GM21717 (cell line): ENCODE results near the gene REPS2.

Source experiments
- ATAC-seq: cut with Tn5 transposase; IDR thresholded peaks from one replicate; pipeline ENCODE4 v1.9.1; 2021; ENCODE audit warnings: mild to moderate bottlenecking, moderate library complexity; ENCODE audit not compliant: unreplicated experiment

The REPS2 gene

DNA sequence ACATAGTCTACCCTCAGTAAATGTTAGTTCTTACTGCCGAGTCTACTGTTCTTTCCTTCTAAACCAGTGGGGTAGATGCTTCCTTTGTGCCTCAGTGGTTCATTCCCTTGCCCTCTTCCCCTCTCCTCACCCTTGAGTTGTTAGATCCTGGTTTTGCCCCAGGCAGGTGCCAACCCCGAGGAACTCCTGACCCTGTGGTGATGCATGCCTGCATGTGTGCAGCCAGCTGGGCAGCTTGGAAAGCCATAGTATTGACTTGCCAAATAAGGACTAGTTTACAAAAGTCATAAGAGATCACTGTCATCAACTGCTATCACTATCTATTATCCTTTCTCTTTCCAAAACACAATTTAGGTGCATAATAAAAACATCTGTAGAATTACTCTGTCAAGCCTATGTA is 50.9 kb downstream of the REPS2 start:
- ATAC-seq = no peak

DNA sequence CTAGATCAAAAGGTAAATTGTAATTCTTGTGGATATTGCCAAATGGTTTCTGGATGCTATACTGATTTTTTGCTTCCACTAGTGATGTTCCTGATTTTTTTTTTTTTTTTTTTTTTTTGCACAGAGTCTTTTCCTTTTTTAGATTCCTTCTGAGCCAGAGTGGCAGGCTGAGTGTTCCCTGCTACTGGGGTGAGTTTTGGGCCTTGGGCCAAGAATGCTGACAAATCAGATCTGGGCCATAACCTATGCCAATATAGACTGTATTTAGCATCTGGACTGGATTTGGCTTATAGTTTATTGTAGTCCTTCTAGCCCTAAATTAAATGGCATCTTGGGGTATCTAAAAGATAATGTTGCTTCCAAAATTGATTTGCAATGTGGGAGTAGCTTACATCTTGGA is 52.8 kb downstream of the REPS2 start:
- no peak for ATAC-seq

DNA sequence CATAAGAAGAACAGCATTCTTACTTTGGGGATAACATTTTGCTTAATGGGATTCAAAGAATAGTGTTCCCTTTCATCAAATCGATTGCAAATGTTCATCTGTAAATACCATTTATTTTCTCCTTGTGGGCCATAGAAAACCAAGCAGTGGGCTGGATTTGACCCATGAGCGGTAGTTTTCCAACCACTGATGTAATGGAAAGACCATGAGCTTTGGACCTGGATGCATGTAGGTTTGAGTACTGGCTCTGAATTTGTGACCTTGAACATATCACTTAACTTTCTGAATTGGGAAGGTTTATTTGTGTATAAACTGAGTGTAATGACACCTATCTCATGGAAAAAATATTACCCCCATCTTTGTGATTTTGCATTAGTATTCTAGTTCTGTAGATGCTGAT is 54.3 kb downstream of the REPS2 start:
- no peak for ATAC-seq

DNA sequence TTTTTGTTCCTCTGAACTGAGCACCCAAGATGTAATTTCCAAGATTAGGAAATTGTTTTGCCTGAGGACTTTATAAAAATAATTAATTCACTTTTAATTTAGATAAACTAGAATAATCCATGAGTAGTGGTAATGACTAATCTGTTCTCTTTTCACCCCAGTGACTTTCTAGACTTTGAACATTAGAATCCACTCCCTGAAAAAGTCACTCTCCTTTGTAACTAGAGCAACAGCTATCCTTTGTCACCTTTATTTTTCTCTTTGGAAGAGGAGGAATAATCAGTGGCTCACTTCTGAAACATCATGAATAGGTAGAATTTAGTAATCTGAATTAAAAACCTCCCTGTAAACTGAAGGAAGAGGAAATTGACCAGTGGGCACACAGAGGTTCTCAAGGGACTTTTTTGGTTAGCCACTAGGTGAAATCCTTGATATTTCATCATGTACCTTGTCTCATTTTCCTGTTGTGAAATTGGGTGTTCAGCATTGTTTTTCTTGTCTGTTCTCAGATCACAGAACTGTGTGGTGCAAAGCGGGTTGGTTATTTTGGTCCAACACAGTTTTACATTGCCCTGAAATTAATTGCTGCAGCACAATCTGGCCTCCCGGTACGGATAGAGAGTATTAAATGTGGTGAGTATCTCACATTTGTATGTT is 59.4 kb downstream of the REPS2 start:
- no peak for ATAC-seq

DNA sequence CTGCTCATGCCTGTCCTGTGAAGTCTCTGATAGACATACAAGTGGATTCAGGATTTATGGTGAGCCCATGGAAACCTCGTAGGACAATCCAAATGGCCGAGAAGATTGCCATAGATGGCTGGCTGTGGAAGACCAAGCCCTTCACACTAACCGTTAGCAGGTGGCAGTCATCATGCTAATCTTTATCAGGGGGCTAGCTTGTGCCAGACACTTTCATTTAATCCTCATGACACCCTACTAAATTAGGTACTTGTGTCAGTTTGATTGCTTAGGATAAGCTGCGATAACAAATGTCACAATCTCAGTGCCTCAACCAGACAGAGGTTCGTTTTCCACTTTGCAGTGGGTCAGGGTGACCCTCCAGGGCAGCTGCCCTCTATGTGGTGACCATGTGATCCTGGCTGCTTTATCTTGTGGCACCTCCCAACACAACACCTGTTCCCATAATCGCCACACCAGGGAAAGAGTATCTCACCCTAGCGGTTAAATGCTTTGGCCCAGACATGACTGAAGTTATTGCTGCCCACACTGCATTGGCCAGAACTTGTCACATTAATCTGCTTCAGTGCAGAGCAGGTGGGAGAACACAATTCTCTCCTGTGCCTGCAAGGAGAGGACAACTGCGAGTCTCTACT is 60.8 kb downstream of the REPS2 start:
- ATAC-seq = no peak

DNA sequence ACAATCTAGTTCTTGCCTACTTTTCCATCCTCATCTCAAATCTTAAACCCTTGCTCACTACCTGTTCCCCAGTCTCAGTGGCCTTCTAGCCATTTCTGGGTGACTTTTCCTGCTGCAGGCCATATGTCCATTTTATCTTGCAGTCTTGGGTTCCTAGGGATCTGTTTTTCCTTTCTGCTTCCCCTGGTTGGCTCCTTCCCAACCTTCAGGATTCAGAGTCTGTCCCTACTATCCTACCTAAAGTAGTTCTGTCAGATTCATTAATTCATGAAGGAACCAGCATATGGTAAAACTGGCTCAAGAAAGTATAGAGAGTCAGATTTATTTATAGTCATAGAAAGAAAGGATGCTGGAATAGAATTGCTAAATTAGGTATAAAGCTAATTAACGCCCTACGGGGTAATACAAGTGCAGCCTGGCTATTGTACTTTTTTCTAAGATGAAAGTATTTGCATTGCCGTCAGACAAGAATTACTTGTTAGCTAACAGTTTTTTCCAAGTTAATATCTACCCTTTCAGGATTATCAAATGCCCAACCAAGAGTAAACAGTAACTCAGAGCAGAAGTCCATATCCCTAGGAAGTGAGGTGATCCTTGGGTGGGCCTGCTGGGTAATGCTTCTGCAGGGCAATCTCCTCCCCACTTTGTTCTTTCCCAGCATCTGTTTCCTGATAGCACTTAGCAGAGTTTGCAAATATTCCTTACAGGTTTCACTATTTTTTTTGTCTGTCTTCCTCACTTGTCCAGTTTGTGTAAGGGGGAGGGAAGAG is 63.6 kb downstream of the REPS2 start:
- no peak for ATAC-seq

DNA sequence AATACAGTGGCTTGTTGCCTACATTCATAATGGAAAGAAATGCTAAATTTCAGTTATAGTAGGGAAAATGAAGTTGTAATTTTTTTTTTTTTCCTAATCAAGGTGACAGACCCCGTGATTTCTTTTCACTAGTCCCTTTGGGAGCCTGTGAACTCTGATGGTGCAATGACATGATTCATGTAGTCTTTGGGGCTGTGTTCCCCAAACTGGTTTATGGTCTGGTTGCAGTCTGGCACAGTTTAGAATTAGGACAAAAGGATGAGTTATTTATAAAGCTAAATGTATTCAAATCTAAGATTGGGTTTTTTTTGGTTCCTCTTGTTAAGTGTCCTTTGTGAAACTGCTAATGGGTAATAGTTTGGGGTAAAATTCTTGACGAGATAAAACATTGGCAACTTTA is 66.0 kb downstream of the REPS2 start:
- no peak for ATAC-seq

DNA sequence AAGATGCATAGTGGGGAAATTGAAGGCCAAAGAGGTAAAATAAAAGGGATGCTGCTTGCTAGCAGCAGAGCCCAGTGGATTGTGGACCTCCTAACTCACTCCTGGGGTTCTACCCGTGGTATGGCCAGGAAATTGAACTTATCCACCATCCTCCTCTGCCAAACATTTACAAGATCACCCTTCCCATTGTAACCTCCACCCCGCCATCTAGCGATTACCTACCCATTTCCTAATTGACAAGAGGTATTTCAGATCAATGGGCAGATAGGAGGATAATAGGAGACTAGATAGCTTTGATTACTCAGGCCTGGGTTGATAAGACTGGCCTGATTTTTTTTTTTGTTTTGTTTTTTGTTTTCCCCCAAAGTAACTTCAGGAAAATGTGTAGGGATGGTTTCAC is 67.8 kb downstream of the REPS2 start:
- no peak for ATAC-seq

DNA sequence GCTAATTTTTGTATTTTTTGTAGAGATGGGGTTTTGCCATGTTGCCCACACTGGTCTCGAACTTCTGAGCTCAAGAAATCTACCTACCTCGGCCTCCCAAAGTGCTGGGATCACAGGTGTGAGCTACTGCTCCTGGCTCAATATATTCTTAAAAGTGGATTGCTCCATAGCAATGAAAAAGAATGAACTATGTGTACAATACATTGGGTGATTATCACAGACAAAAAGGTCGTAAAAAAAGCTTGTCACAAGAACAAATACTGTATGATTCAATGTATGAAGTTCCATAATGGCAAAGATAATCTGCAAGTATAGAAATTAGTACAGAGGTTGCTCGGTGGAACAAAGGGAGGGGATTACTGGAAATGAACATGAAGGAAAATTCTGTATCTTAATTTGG is 70.7 kb downstream of the REPS2 start:
- ATAC-seq = no peak

DNA sequence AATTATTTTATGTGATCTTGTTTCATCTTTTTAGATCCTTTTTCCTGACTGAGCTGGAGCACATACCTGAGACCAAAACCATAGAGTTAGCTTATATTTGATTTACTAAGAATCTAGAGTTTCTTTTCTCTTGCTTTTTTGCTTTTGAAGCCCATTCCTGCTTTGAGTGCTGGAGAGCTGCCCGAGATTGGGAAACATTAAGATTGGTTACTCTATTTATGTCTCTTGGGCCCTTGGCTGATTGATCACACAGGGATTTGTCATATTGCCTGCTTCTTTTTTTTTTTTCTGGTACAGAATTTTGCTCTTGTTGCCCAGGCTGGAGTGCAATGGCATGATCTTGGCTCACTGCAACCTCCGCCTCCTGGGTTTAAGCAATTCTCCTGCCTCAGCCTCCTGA is 73.9 kb downstream of the REPS2 start:
- no peak for ATAC-seq

DNA sequence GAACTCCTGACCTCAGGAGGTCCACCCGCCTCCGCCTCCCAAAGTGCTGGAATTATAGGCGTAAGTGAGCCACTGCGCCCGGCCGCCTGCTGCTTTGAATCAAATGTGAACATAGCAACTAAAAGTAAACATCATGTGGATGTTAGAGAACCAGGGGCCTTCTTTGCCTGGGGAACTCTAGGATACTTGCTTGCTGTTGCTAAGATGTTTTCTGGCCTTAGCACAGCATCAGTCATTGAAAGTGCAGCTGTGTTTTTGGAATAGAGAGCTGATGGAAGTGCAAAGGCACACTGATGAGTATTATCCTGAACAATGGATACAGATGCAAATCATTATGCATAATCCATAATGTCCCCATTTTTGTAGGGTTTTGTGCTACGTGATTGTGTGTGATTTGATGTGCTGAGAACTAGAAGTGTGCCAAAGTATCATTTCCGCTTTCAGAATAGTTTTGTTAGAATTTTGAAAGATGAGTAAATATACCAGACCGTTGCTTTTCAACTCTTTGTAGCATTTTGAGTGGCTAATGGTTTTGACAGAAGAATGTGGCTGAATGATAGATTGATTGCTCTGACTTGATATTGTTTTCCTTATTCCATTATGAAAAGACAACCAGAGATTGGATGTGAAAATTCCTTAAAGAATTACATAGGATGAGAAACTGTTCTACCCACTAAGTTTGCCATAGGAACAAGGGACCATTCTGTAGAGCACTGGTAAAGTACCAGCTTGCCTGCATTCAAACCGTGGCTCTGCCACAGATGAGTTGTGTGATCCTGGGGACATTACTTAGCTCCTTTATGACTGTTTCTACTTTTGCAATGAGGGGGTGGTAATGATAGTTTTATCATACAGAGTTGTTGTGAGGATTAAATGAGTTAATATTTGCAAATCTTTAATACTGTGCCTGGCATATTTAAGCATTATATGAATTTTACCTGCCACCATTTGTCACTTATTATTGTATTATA is 74.7 kb downstream of the REPS2 start:
- no peak for ATAC-seq

DNA sequence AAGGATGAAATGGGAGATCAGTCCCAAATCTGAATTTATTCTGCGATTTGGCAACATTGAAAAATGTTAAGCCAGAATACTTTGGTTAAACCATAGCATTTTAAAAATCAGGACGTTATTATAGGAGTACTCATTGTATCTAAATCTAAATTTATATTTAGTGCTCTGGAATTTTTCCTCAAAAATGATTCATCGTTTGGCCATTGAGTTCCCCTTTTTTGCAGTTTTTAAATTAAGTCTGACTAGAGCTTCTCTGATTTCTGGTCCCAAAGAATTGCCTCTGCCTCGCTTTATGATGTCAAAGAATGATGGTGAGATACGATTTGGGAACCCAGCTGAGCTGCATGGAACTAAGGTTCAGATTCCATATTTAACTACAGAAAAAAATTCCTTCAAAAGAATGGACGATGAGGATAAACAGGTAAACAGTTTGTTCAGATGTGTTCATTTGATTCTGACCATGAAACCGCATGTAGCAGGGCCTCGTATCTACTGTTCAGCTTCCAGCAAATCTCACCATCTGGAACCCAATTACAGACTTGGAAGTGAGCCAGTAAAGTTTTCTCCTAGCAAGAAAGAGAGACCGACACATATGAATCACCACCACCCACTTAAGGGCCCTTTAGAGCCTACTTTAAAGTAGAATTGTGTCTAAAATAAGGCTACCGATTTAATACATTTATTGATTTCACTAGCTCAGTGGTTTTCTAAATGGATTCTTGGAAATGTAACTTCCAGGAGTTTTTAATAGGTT is 75.6 kb downstream of the REPS2 start:
- no peak for ATAC-seq

DNA sequence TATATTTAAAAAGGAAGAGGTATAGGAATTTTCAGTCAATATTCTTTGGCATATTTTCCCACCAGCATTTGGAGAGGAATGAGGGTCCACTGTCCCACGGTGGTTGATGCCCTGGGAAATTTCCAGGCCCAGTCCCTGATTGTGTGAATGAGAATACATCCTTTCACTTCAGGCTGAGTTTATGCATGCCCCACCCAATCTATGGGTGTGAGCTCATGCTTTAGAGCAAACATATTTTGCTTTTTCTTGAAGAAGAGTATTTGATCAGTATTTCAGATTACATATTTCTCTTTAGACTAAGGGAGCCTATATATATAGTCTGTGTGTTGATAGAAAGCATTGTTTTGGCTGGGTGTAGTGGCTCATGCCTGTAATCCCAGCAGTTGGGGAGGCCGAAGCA is 77.2 kb downstream of the REPS2 start:
- ATAC-seq = no peak

DNA sequence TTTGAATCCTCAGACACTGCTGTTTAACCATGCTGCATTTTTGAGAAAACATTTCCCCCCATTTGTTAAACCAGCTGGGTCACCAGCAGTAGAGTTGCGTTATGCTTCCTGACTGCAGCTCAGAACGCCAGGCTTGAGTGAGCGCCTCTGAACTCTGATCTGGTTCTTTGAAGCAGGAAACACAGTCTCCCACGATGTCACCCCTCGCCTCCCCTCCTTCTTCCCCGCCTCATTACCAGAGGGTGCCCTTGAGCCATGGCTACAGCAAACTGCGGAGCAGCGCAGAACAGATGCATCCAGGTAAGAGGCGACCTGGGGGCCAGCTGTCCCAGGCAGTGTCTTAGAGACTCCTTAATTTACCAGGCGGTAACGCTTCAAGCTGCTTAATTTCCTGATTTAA is 78.4 kb downstream of the REPS2 start:
- ATAC-seq = no peak

DNA sequence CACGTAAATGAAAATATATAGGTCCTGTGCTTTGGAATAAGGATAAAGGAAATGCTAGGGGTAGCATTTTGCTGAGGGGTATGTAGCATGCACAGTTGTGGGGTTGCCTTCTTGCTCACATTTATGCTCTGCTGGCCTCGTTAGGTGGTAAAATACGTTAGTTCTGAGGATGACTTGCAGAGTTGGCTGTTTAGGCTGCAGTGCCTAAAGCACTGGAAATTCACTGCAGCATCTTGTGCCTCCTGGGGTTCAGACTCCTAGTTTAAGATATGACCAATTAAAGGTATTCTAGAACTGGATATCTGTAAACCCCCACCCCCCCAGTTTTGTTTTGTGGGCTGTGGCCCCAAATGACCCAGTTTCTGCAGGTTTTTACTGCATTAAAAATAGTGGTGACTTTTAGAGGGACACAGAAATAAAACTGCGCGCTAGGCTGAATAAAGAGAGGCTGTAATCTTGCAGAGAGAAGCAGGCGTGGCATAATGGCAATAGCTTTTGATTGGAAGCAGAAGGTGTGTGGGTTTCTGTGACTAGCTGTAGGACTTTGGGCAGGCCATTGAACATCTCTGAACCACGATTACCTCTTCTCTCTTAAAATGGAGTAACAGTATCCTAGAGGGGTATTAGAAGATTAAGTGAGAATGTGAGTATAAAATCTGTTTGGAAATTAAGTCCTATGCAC is 79.3 kb downstream of the REPS2 start:
- no peak for ATAC-seq

DNA sequence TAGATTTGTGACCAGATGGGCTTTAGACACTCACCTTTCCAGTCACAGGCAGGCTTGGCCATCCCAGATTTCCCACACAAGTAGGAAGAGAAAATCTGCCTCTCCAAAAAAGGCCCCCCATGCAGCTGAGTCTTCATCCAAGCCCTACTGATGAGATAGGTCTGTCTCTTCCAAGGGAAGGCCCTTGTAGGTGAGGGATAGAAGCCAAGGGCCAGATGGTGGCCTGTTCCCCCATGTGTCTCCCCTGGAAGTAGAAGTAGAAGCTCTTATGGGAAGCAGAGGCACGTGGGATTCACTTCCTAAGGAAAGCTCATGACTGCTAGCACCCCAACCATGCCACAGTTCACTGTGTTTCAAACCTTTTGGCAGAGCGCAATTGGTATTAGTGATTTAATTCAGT is 81.5 kb downstream of the REPS2 start:
- ATAC-seq = no peak

DNA sequence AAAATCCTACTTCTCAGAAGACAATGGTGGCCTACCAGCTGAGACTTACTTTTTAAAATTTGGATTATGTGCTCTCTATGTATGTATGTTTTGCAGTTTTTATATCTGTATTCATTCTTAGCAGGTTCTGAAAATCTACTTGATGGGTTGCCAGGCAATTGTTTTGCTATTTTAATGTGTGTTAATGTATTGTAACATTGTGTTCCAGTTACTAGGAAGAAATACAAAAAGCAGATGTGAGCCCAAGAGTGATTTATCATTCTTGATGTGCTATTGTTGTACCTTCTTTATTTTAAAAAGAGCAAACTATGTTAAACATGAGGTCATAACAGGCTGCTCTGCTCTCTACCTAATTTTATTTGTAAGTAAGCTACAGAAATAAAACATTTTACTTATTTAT is 81.9 kb downstream of the REPS2 start:
- no peak for ATAC-seq

DNA sequence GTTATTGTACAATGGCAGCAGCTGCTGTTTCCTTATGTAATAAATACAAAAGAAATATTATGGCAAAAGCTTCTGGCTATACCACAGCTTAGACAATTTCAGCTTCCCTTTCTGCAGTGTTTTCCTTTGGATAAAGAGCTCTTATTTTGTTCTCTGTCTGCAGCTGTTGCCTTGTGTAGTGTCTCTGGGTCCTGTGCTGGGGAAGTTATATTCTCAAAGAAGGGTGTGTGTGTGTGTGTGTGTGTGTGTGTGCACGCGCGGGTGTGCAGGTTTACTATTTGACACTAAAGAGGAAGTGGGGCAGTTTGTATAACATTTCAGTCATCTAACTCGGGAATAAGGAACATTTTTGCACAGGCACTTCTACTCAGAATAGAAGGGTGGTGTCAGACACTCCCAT is 83.6 kb downstream of the REPS2 start:
- ATAC-seq = no peak

DNA sequence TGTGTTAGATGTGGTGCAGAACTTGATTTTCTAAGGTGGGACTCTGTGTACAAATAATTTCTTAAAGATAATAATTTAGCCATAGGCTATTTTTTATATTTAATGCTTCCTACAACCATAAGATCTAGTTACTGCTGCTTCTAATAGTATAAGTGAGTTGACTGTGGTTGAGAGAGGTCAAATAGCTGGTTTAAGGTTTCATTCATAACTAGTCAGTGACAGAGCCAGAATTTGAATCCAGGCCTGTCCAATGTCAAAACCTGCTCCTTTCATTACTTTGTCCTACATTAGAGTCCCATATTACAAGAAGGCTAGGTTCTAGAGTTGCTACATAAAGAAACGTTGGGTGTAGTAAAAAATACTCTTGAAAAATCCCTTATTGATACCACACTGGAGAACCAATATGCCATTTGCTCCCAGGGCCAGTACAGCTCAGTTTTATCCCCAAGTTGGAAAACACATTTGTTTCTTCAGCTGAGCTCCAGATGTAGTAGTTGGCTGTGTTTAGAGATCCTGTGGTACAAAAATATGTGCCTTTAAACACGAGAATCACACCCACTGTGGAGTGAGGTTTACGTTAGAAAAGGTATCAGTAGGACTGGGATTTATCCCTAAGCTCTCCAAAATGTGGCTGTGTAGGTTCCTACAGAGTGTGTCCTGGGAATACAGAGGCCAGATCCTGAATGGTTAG is 84.3 kb downstream of the REPS2 start:
- ATAC-seq = no peak
